Keratinocyte (primary cell): ENCODE results near the gene ROR1.

ENCODE experiments used
- EZH2 ChIP-seq: IDR thresholded peaks from one replicate; pipeline ENCODE4 v1.6.1; 2012; ENCODE audit warnings: inconsistent platforms, mild to moderate bottlenecking, low read length, moderate library complexity
- TF ChIP-seq, protein P1 (sequence below), 3 experiments: IDR thresholded peaks in 1 of 3; conservative IDR thresholded peaks in 1 of 3; optimal IDR thresholded peaks in 1 of 3; 2 replicates in 2 of 3; 3 replicates in 1 of 3; pipeline versions ENCODE3 to v1.5.1; 2011; ENCODE audit warnings: low read length in 3 of 3, mild to moderate bottlenecking in 3 of 3, moderate library complexity in 2 of 3, control low read depth in 1 of 3, inconsistent platforms in 1 of 3; ENCODE audit not compliant: insufficient read depth in 2 of 3; ENCODE audit errors: extremely low read depth in 1 of 3

DNA sequence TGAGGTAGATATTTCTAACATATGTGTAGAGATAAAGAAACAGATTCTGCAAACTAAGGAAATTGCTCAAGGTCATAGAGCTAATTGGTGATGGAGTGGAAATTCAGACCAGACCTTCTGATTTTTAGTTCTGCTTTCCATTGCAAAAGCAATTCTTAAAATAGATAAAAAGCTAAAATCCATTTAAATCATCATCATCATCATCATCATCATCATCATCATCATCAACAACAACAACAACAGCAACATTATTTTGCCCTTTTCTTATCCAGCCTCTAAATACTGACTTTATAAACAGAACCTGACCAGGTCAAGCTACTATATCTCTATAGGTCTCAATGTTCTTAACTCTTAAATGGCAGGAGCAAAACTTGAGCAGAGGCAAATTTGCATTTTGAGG, 14.0 kb upstream of the ROR1 start:
- TF ChIP-seq, protein P1, sequence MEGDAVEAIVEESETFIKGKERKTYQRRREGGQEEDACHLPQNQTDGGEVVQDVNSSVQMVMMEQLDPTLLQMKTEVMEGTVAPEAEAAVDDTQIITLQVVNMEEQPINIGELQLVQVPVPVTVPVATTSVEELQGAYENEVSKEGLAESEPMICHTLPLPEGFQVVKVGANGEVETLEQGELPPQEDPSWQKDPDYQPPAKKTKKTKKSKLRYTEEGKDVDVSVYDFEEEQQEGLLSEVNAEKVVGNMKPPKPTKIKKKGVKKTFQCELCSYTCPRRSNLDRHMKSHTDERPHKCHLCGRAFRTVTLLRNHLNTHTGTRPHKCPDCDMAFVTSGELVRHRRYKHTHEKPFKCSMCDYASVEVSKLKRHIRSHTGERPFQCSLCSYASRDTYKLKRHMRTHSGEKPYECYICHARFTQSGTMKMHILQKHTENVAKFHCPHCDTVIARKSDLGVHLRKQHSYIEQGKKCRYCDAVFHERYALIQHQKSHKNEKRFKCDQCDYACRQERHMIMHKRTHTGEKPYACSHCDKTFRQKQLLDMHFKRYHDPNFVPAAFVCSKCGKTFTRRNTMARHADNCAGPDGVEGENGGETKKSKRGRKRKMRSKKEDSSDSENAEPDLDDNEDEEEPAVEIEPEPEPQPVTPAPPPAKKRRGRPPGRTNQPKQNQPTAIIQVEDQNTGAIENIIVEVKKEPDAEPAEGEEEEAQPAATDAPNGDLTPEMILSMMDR (optimal IDR thresholded peaks at IDR 0.05 in 1 of 3, IDR thresholded peaks at IDR 0.05 in 1 of 3, conservative IDR thresholded peaks at IDR 0.05 in 1 of 3; ENCODE audit: extremely low read depth in 1 of 3, insufficient read depth in 2 of 3, low read length in 3 of 3): no peak
- TF ChIP-seq EZH2: no peak
